Fibroblast of villous mesenchyme (primary cell): Measurements from ENCODE around the gene CS. TPM values are rescaled to one million over a fixed set of nuclear protein-coding genes. Genes with fewer than 3 reads are reported as not detected.
"Not testable (repeated sequence)": the region's sequence is repeated elsewhere in the genome, so short reads cannot be mapped to it uniquely, and the experiment has no call there.

ENCODE experiments used
- DNase-seq: peaks from one replicate; pipeline ENCODE4 v3.0.0-alpha.2; 2010; ENCODE audit warnings: low read depth
- H3K4me3 ChIP-seq: 2 replicates; pipeline ENCODE4 v1.5.1; 2011; ENCODE audit warnings: low read depth, mild to moderate bottlenecking, low read length
- total RNA-seq: library from RNA; depleted of rRNA; stranded (reverse); fragments of >200 nt; gene quantifications from 2 replicates; pipeline ENCODE4 v1.2.3, GENCODE V29; 2012
- TF ChIP-seq, protein P1 (sequence below): IDR thresholded peaks from 2 replicates; pipeline ENCODE4 v1.5.1; 2012; ENCODE audit warnings: low read depth, mild to moderate bottlenecking, low read length; ENCODE audit not compliant: insufficient read depth

Gene CS
- 150 and 153 TPM in 2 replicates for total RNA-seq

- H3K4me3 ChIP-seq, result peak within 1 kb of the TSS; percentile 87
- DNase-seq, result peak; percentile 98
- TF ChIP-seq, protein P1, sequence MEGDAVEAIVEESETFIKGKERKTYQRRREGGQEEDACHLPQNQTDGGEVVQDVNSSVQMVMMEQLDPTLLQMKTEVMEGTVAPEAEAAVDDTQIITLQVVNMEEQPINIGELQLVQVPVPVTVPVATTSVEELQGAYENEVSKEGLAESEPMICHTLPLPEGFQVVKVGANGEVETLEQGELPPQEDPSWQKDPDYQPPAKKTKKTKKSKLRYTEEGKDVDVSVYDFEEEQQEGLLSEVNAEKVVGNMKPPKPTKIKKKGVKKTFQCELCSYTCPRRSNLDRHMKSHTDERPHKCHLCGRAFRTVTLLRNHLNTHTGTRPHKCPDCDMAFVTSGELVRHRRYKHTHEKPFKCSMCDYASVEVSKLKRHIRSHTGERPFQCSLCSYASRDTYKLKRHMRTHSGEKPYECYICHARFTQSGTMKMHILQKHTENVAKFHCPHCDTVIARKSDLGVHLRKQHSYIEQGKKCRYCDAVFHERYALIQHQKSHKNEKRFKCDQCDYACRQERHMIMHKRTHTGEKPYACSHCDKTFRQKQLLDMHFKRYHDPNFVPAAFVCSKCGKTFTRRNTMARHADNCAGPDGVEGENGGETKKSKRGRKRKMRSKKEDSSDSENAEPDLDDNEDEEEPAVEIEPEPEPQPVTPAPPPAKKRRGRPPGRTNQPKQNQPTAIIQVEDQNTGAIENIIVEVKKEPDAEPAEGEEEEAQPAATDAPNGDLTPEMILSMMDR, result no peak
Measured at GRCh38 chr12:56299853-56300643, at the start of gene CS. TSS of gene CS (minus strand) at chr12:56300330. CDS start at chr12:56300201, 129 bp downstream.

DNA sequence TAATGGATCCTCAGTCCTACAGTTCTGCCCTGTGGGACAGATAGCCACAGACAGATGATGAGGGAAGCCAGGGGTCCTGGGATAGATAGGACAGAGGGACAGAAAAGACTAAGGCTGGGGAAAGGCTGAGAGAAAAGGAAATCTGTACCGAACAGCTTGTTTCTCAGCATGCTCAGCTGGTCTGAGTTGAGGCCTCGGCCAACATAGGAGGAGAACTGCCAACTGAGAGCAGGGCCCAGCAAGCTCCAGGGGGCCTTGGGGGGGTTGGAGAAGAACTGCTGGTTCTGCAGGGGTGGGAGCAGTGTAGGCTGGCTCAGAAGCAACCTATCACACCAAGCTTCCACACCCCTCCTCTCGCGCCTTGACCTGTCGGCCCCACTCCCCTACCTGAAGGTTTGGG, 48.6 kb upstream of the CS start:
- TF ChIP-seq, protein P1, result no peak
- DNase-seq, result no peak
- no peak overlapping the region for H3K4me3 ChIP-seq

DNA sequence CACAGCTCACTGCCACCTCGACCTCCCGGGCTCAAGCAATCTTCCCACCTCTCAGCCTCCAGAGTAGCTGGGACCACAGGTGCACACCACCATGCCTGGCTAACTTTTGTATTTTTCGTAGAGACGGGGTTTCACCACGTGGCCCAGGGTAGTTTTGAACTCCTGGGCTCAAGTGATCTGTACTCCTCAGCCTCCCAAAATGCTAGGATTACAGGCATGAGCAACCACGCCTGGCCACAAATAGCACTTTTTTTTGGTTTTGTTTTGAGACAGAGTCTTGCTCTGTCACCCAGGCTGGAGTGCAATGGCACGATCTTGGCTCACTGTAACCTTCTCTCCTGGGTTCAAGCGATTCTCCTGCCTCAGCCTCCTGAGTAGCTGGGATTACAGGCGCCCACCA, 47.1 kb upstream of the CS start:
- not testable (repeated sequence) for DNase-seq, H3K4me3 ChIP-seq

DNA sequence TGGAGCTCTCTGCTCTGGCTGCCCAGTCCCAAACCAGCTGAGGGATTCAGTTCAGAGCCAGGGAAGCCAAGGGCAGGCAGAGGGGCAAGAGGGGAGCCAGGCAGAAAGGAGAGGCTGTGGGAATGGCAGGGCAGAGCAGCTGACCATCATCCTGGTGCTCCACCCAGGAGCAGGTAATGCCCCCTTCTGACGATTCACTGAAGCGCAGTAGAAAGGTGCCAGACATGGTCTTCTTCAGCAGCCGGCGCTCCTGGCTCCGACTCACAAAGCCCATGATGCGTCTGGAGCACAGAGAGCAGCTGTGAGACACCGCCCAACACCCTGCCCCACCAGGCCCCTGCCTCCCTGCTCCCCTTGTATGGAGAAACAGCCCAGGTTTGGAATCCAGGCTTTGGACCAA, 46.5 kb upstream of the CS start:
- DNase-seq, result no peak
- TF ChIP-seq, protein P1, result peak; percentile 8
- no peak overlapping the region for H3K4me3 ChIP-seq

- not testable (repeated sequence) for H3K4me3 ChIP-seq, DNase-seq
Measured at GRCh38 chr12:56342290-56342689, 42.2 kb upstream of the CS start.

DNA sequence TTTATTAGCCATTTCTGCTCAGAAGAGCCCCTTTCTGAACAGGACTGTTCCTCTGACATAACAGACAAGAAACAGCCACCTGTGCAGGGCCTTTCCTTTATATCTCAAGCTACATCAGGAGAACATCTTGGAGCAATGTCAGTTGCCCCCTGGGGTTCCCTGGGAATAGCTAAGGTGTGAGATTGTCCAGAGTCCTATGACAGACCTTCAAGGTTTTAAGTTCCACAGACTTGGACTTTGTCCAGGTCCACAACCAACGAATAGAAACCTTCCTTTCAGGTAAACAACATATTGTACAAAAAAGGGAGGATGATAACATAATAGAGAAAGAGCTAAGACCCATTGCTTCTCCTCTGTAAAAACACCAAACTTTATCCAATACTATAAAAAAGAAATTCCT, 41.5 kb upstream of the CS start:
- no peak overlapping the region for H3K4me3 ChIP-seq
- TF ChIP-seq, protein P1, result no peak
- no peak for DNase-seq

GRCh38 chr12:56339158-56339422, 39.0 kb upstream of the CS start:
- TF ChIP-seq, protein P1, result no peak
- DNase-seq, result no peak
- H3K4me3 ChIP-seq, result no peak overlapping the region
